Calu3 (cell line): ENCODE results near the gene NAP1L5. TPM values are rescaled to one million over a fixed set of nuclear protein-coding genes. Genes with fewer than 3 reads are reported as not detected.

ENCODE experiments used
- BruUV-seq: library from RNA; stranded (reverse); fragments of 400-500 nt; replicated peaks from 2 replicates; lab custom pipeline; 2021; lab: Mats Ljungman, UMichigan
- CTCF ChIA-PET: fragments of 300-600 bp; sonication (Branson Sonifier 250); formaldehyde crosslinking; loops from one replicate; lab custom pipeline; 2022; ENCODE audit warnings: antibody characterized with exemption; lab: Charles Lee
- DNase-seq: peaks from one replicate; pipeline ENCODE4 v3.0.0; 2022
- H3K27ac Mint-ChIP-seq: one replicate; pipeline ENCODE4 v1.8.0; 2022; ENCODE audit warnings: mixed read lengths; ENCODE audit not compliant: unreplicated experiment
- H3K27me3 Mint-ChIP-seq: one replicate; pipeline ENCODE4 v1.8.0; 2022; ENCODE audit warnings: mixed read lengths; ENCODE audit not compliant: unreplicated experiment
- H3K36me3 Mint-ChIP-seq: one replicate; pipeline ENCODE4 v1.8.0; 2022; ENCODE audit warnings: mild to moderate bottlenecking, moderate library complexity, mixed read lengths; ENCODE audit not compliant: insufficient read depth, unreplicated experiment
- H3K4me1 Mint-ChIP-seq: one replicate; pipeline ENCODE4 v1.8.0; 2022; ENCODE audit warnings: mild to moderate bottlenecking, low read depth, mixed read lengths; ENCODE audit not compliant: unreplicated experiment
- H3K4me3 Mint-ChIP-seq: one replicate; pipeline ENCODE4 v1.8.0; 2022; ENCODE audit warnings: mild to moderate bottlenecking, low read depth, moderate library complexity, mixed read lengths; ENCODE audit not compliant: unreplicated experiment
- H3K9me3 Mint-ChIP-seq: one replicate; pipeline ENCODE4 v1.8.0; 2022; ENCODE audit warnings: low read depth, mixed read lengths; ENCODE audit not compliant: unreplicated experiment
- intact Hi-C: fragments of 100-400 bp; cut with micrococcal nuclease; formaldehyde crosslinking; loops from one replicate; pipeline ENCODE4 v1.10.0; 2022; ENCODE audit not compliant: unreplicated experiment
- total RNA-seq: library from RNA; stranded (reverse); gene quantifications from 2 replicates; pipeline ENCODE4 v1.2.3, GENCODE V29; 2022
- TF ChIP-seq, protein P1 (sequence below): fragments of 200-600 bp; IDR thresholded peaks from one replicate; pipeline ENCODE4 v1.8.0; 2022; ENCODE audit warnings: antibody characterized with exemption; ENCODE audit not compliant: unreplicated experiment

Gene NAP1L5
- total RNA-seq, 1 experiment from 2014 or later = not detected

DNA sequence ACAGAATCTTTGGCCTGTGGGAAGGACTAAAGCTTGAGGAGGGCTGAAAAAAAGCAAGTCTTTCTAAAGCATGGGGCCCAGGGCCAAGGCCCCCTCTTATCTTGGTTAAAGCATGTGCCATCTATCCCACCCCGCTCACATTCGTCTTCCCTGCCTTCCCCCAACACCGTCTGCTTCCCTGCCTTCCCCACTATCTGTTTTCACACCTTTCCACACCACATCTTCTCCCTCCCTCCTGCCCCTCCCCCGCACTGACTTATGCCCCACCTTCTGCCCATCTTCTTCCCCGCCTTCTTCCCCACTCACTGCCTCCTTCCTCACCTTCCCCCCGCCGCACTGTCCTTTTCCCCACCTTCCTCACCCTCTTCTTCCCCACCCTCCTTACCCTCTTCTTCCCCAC, 890 bp upstream of the NAP1L5 start:
- no TSS peak for BruUV-seq
- H3K4me3 Mint-ChIP-seq = no peak overlapping the region
- no peaks in the 10 kb centered on the region for H3K9me3 Mint-ChIP-seq
- no peaks in the 10 kb centered on the region for H3K4me1 Mint-ChIP-seq
- H3K36me3 Mint-ChIP-seq = no peaks in the 10 kb centered on the region
- no peak for DNase-seq
- intact Hi-C loops = no loop called here
- no peaks in the 10 kb centered on the region for H3K27me3 Mint-ChIP-seq
- CTCF ChIA-PET = no interaction called here
- TF ChIP-seq, protein P1, sequence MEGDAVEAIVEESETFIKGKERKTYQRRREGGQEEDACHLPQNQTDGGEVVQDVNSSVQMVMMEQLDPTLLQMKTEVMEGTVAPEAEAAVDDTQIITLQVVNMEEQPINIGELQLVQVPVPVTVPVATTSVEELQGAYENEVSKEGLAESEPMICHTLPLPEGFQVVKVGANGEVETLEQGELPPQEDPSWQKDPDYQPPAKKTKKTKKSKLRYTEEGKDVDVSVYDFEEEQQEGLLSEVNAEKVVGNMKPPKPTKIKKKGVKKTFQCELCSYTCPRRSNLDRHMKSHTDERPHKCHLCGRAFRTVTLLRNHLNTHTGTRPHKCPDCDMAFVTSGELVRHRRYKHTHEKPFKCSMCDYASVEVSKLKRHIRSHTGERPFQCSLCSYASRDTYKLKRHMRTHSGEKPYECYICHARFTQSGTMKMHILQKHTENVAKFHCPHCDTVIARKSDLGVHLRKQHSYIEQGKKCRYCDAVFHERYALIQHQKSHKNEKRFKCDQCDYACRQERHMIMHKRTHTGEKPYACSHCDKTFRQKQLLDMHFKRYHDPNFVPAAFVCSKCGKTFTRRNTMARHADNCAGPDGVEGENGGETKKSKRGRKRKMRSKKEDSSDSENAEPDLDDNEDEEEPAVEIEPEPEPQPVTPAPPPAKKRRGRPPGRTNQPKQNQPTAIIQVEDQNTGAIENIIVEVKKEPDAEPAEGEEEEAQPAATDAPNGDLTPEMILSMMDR = no peak
- no peak overlapping the region for H3K27ac Mint-ChIP-seq

DNA sequence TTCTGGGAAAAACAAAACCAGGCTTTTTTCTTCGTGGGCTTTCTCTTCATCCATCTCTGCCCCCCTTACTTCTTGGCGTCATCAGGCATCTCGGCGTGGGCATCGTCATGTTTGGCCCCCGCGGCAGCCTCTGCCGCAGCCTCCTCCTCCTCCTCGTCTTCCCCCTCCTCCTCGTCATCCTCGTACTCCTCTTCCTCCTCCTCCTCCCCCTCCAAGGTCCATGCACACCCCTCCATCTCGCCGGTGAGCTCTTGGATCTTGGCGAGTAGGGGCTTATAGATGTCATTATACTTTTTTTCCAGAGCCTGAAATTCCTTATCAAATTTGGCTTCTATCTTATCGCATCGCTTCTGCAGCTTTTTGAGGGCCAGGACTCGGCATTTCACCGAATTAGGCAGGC, 488 bp downstream of the NAP1L5 start:
- no TSS peak for BruUV-seq
- no peak overlapping the region for H3K4me3 Mint-ChIP-seq

DNA sequence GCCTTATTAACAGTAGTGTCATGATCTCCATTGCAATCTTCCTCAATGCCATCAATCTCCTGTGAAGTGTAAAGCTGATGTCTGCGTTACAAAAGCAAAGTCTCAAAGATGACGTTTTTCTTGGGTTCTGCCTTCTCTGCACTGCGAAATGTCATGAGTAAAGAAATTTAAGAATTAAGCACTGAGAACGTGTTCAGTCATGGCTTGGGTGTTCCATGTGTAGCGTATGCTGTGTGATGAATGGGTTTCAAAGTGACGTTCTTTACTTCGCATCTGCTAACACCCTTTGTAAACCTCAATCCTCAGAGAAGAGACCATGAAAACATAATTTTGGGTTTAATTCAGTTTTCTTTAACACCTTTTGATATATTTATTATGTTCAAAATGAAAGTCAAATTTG, 999 bp downstream of the NAP1L5 start:
- CTCF ChIA-PET = no interaction called here
- no peaks in the 10 kb centered on the region for H3K9me3 Mint-ChIP-seq
- no peaks in the 10 kb centered on the region for H3K4me1 Mint-ChIP-seq
- no peak for DNase-seq
- H3K36me3 Mint-ChIP-seq = no peaks in the 10 kb centered on the region
- no peaks in the 10 kb centered on the region for H3K27me3 Mint-ChIP-seq
- TF ChIP-seq, protein P1 = no peak
- H3K4me3 Mint-ChIP-seq = no peak overlapping the region
- intact Hi-C loops = no loop called here
- no peak overlapping the region for H3K27ac Mint-ChIP-seq
- BruUV-seq = no TSS peak

More for the DNA sequence above, 488 bp downstream of the NAP1L5 start:
- Mint-ChIP-seq H3K36me3 (no peaks in the 10 kb centered on the region), H3K27ac (no peak overlapping the region), H3K4me1 (no peaks in the 10 kb centered on the region), H3K27me3 (no peaks in the 10 kb centered on the region), H3K9me3 (no peaks in the 10 kb centered on the region)
- DNase-seq = no peak
- intact Hi-C loops = no loop called here
- CTCF ChIA-PET = no interaction called here
- TF ChIP-seq, protein P1 = no peak

DNA sequence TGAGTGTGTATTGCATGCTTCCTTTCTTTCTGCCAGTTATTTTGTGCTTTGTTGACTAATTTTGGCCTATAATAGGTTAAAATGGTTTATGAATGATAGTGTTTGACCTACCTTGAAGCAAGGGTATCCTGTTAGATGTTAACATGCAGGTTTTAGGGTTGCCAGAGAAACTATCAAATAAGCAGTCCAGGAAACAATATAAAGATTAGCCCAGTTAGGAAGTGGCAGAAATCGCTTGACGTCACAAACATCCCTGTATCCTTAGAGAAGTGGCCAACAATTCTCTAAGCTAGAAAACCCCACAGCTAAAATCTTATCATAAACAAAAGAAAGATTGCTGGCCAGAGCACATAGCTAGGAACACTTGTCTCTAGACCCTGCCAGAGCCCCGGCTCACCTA, 3.8 kb downstream of the NAP1L5 start:
- CTCF ChIA-PET = no interaction called here
- BruUV-seq = no TSS peak

More for the DNA sequence above, 3.8 kb downstream of the NAP1L5 start:
- intact Hi-C loops = no loop called here
- Mint-ChIP-seq H3K4me1 (no peaks in the 10 kb centered on the region), H3K4me3 (no peak overlapping the region), H3K27me3 (no peaks in the 10 kb centered on the region), H3K27ac (no peak overlapping the region), H3K36me3 (no peaks in the 10 kb centered on the region), H3K9me3 (no peaks in the 10 kb centered on the region)
- TF ChIP-seq, protein P1 = no peak
- no peak for DNase-seq
